ENCODE results near the gene DDIT4.

- TF ChIP-seq POLR2A (IDR thresholded peaks at IDR 0.05) (no peak), CTCF (IDR thresholded peaks at IDR 0.05) (no peak)
Observed at GRCh38 chr10:72297281-72297804, 23.6 kb downstream of the DDIT4 start.
